Lung (tissue), 12 donors: ENCODE results near the gene KRTAP10-8. TPM values are rescaled to one million over a fixed set of nuclear protein-coding genes. Genes with fewer than 3 reads are reported as not detected.

Experiments used
- ATAC-seq: fragments of 200-7000 bp; cut with Tn5 transposase; one replicate; pipeline ENCODE4 v1.9.1; 2020; ENCODE audit warnings: moderate number of reproducible peaks; ENCODE audit not compliant: insufficient read depth, low FRiP score
- DNase-seq, 3 donors: peaks; one replicate each; pipeline ENCODE4 v3.0.0-alpha.2; 2013 to 2017
- H3K27ac ChIP-seq, 2 donors: one replicate each; pipeline ENCODE4 v1.5.1; 2013; ENCODE audit warnings: mild to moderate bottlenecking in 2 of 2, moderate library complexity in 2 of 2, control low read depth in 1 of 2, inconsistent platforms in 1 of 2, low read depth in 1 of 2, low read length in 1 of 2
- H3K27me3 ChIP-seq, 3 donors: one replicate each; pipeline ENCODE4 v1.5.1; 2013; ENCODE audit warnings: low read length in 2 of 3; ENCODE audit not compliant: control insufficient read depth in 3 of 3, insufficient read depth in 3 of 3
- H3K36me3 ChIP-seq, 4 donors: one replicate each; pipeline ENCODE4 v1.5.1; 2013; ENCODE audit warnings: low read length in 4 of 4, mild to moderate bottlenecking in 1 of 4, moderate library complexity in 1 of 4; ENCODE audit not compliant: control insufficient read depth in 4 of 4, insufficient read depth in 4 of 4
- H3K4me1 ChIP-seq, 5 donors: one replicate each; pipeline ENCODE4 v1.5.1; 2013; ENCODE audit warnings: low read length in 5 of 5, mild to moderate bottlenecking in 2 of 5, moderate library complexity in 1 of 5; ENCODE audit not compliant: control insufficient read depth in 5 of 5, insufficient read depth in 5 of 5
- H3K4me3 ChIP-seq: one replicate; pipeline ENCODE4 v1.5.1; 2013; ENCODE audit warnings: mild to moderate bottlenecking, control low read depth, moderate library complexity
- H3K9ac ChIP-seq, 2 donors: one replicate each; pipeline ENCODE4 v1.5.1; 2013; ENCODE audit warnings: low read length in 2 of 2, control low read depth in 1 of 2; ENCODE audit not compliant: insufficient read depth in 1 of 2
- H3K9me3 ChIP-seq, 4 donors: one replicate each; pipeline ENCODE4 v1.5.1; 2013; ENCODE audit warnings: low read length in 3 of 4, mild to moderate bottlenecking in 1 of 4, moderate library complexity in 1 of 4; ENCODE audit not compliant: control insufficient read depth in 4 of 4, insufficient read depth in 3 of 4
- CTCF ChIP-seq: IDR thresholded peaks from 2 replicates; pipeline ENCODE4 v1.5.1; 2012; ENCODE audit warnings: mild to moderate bottlenecking; ENCODE audit errors: control extremely low read depth, extremely low read depth
- WGBS, 2 donors: extraction: QIAGEN DNeasy Blood & Tissue Kit; methylation state at CpG; one replicate each; pipeline ENCODE4 v1.1.7; 2013; 5-methylcytosine and 5-hydroxymethylcytosine counted together
- polyA plus RNA-seq, 2 donors: library from polyadenylated mRNA; stranded (reverse); fragments of 200-250 nt; gene quantifications; one replicate each; pipeline ENCODE4 v1.2.1, GENCODE V29; 2013
- total RNA-seq, 2 donors: library from RNA; depleted of rRNA in 1 of 2; stranded (reverse); fragments of >200 nt in 1 of 2; gene quantifications; one replicate each; pipeline ENCODE4 v1.2.1, GENCODE V29; 2014 to 2021
- donor health status: control.
- donor health status: control.
- donor health status: Bipolar disorder and iron deficiency.
- donor health status: healthy.
- donor health status: DM: yes; HTN: yes; CAD: no.

Gene KRTAP10-8
- total and polyA plus RNA-seq, 4 donors: not detected

- 90 to 94% methylated on average over 28 of the region's 28 CpGs for WGBS, 2 donors
- ATAC-seq: no peak
- Histone ChIP-seq H3K9me3 (peaks cover 0 to 22% (median under 1%) of the 10 kb centered on the region in 4 donors), H3K9ac (no peak overlapping the region), H3K27me3 (no peaks in the 10 kb centered on the region), H3K4me3 (no peak overlapping the region), H3K27ac (no peak overlapping the region), H3K4me1 (no peaks in the 10 kb centered on the region), H3K36me3 (no peaks in the 10 kb centered on the region)
- TF ChIP-seq CTCF: no peak
- DNase-seq: no peak
Measured at GRCh38 chr21:44614961-44615391, 3.1 kb downstream of the KRTAP10-8 start.

- no peaks in the 10 kb centered on the region for H3K27me3 ChIP-seq
- no peak overlapping the region for H3K4me3 ChIP-seq
- H3K27ac ChIP-seq: no peak overlapping the region
- no peaks in the 10 kb centered on the region for H3K36me3 ChIP-seq
- H3K9ac ChIP-seq: no peak overlapping the region
- 74 to 85% methylated on average over 8 of the region's 8 CpGs for WGBS, 2 donors
- no peak for TF ChIP-seq CTCF
- H3K4me1 ChIP-seq: no peaks in the 10 kb centered on the region
- DNase-seq (no peak), ATAC-seq (no peak)
- peaks cover 0 to 19% (median 0%) of the 10 kb centered on the region in 4 donors for H3K9me3 ChIP-seq
Measured at GRCh38 chr21:44615466-44615865, 3.6 kb downstream of the KRTAP10-8 start.

DNA sequence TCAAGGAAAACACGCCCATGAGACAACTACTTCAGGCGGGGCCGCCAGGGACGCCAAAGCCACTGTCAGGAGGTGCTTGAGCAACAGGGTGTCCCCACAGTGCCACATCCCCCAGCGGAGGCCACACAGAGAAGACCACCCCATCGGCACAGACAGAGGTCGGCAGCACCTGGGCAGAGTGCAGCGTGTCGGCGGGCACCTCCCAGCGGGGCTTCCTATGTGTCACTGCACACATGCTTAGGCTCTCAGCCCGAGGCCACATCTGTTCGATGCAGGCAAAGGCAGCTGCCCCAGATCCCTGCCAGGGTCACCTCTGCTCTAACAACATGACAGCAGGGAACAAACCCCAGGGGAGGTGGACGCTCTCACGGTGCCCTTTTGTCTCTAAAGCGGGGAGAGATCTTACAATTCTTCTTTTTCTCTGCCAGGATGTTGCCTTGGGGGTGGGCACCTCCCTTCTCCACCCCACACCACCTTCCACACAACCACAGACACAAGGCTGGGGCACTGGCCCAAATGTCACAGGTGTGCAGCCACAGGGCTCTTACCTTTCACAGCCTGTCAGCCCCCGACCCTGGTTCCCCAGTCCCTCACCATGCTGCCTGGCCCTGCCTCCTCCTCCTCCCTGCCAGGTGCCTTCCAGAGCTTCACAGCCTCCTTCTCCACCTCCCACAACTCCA, 4.2 kb downstream of the KRTAP10-8 start:
- Histone ChIP-seq H3K36me3 (no peaks in the 10 kb centered on the region), H3K4me3 (no peak overlapping the region), H3K4me1 (no peaks in the 10 kb centered on the region), H3K9ac (no peak overlapping the region), H3K27ac (no peak overlapping the region), H3K9me3 (peaks cover 0 to 16% (median 0%) of the 10 kb centered on the region in 4 donors), H3K27me3 (no peaks in the 10 kb centered on the region)
- TF ChIP-seq CTCF: no peak
- ATAC-seq (no peak), DNase-seq (no peak)
- 77 to 78% methylated on average over 17 of the region's 17 CpGs for WGBS, 2 donors

- H3K4me3 ChIP-seq: no peak overlapping the region
- DNase-seq (no peak), ATAC-seq (no peak)
- no peaks in the 10 kb centered on the region for H3K36me3 ChIP-seq
- H3K27me3 ChIP-seq: no peaks in the 10 kb centered on the region
- no peaks in the 10 kb centered on the region for H3K4me1 ChIP-seq
- H3K9ac ChIP-seq: no peak overlapping the region
- 86 to 88% methylated on average over 16 of the region's 16 CpGs for WGBS, 2 donors
- H3K27ac ChIP-seq: no peak overlapping the region
- H3K9me3 ChIP-seq: peaks cover 0 to 15% (median 0%) of the 10 kb centered on the region in 4 donors
- no peak for TF ChIP-seq CTCF
Measured at GRCh38 chr21:44616591-44616926, 4.7 kb downstream of the KRTAP10-8 start.
